Stimulated activated CD4-positive, alpha-beta T cell treated with anti-CD3 and anti-CD28 coated beads, Interleukin-4, amount 100 ng/mL, for 4 hours (primary cell): ENCODE measurements around the gene AZU1.

Experiments used
- DNase-seq, 2 experiments: peaks; one replicate each; pipeline ENCODE4 v3.0.0-alpha.2; 2020

The AZU1 gene

DNA sequence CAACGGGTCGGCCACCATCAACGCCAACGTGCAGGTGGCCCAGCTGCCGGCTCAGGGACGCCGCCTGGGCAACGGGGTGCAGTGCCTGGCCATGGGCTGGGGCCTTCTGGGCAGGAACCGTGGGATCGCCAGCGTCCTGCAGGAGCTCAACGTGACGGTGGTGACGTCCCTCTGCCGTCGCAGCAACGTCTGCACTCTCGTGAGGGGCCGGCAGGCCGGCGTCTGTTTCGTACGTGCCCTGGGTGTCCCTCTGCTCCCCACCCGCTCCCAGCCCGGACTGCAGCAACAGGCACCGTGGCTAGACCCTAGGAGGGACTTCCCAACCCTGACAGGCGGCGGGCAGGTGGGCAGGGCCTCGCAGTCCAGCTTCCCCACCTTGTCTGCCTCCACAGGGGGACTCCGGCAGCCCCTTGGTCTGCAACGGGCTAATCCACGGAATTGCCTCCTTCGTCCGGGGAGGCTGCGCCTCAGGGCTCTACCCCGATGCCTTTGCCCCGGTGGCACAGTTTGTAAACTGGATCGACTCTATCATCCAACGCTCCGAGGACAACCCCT, 28.0 kb downstream of the AZU1 start:
- no peak for DNase-seq

DNA sequence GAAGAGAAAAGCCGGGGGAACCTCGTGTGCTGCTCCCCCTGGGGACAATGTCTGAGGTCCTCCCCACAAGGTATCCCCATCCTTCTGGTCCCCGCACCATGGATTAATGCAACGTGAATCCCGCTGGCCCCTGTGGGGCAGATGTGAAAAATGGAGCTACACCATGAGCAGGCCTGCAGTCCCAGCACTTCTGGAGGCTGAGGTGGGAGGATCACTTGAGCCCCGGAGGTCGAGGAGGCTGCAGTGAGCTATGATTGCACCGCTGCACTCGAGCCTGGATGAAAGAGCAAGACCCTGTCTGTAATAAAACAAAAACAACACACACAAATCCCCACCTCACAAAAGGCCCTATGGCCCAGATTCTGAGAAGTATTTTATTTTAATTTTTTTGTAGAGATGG, 30.6 kb downstream of the AZU1 start:
- DNase-seq, result no peak

DNA sequence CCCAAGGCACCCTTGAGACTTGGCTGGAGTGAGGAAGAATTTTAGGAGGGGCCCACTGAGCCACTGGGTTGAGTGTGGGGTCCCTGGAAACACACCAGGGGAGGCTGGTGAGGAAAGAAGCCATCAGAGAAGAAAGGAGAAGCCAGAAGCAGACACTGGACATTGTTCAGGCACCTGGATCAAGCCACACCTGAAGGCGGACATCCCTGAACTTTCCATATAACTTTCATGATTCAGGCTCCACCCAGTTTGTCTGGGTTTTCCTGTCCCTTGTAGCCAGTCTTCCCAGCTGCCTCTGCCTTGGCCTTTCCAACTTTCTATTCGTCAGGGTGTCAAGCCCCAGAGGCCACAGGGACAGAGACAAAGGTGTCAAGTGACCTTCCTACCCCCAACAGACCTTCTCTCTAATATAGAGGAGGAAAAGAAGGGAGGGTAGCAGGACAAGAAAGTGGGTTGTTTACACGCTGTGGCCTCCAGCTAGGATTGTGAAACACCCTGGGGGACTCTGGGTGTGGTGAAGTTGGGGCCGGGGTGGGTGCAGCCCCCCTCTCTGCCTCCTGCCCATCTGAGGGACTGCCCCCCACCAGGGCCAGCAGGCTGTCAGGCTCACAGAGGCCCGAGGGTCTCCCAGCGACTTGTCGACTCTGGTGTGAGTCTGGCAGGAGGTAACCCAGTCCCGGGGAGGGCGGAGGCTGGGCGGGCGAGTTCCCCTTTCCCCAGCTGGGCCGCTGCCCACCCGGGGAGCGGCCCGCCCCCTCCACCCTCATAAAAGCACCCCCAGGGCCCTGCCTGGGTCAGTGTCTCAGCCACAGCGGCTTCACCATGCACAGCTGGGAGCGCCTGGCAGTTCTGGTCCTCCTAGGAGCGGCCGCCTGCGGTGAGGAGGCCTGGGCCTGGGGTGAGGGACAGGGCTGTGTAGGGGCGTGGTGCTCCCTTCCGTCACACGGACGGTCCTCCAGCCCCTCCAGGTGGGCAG, 31.5 kb downstream of the AZU1 start, which contains the start of gene CFD:
Gene CFD, plus strand, starts transcription at position 797 of the 976 bp plus-strand sequence. Its CDS starts 26 bp downstream, at position 823.
- no peak for DNase-seq

DNA sequence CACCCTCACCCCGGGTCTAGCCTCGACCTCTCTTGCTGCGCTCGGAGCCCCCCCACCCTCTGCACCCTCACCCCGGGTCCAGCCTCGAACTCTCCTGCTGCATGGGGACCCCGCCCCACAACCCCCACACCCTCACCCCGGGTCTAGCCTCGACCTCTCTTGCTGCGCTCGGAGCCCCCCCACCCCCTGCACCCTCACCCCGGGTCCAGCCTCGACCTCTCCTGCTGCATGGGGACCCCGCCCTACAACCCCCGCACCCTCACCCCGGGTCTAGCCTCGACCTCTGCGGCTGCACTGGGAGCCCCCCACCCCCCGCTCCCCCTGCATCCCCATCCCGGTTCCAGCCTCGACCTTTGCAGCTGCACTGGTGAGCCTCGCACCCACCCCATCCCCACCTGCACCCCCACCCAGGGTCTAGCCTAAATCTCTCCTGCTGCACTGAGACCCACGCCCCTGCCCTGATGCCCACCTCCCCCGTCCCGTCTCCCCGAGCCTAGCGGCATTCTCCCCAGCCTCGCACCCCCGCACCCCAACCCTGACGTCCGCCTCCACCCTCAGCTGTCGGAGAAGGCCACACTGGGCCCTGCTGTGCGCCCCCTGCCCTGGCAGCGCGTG, 33.6 kb downstream of the AZU1 start:
- no peak for DNase-seq

DNA sequence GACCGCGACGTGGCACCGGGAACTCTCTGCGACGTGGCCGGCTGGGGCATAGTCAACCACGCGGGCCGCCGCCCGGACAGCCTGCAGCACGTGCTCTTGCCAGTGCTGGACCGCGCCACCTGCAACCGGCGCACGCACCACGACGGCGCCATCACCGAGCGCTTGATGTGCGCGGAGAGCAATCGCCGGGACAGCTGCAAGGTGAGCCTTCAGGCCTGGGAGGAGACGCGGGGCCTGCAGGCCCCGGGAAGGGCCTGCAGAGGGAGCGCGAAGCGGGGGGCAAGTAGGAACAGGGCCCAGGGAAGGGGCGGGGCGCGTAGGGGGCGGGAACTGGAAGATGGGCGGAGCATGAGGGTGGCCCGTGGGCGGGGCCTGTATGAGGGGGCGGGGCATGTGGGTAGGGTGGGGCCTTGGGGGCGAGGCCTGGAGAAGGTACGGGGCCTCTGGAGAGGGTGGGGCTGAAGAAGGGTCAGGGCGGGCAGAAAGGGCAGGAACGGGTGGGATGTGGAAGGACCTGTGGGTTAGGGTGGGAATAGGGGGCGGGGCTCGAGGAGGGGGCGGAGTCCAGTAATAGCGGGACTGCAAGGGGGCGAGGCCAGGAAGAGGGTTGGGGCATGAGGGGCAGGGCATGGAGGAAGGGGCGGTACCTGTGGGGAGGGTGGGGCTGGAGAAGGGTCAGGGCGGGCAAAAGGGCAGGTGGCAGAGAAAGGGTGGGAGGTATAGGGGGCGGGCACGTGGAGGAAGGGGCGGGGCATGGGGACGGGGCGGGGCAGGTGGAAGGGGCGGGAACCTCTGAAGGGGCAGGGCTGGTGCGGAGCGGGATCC, 34.3 kb downstream of the AZU1 start:
- DNase-seq, result peak; percentile 46 to 61

DNA sequence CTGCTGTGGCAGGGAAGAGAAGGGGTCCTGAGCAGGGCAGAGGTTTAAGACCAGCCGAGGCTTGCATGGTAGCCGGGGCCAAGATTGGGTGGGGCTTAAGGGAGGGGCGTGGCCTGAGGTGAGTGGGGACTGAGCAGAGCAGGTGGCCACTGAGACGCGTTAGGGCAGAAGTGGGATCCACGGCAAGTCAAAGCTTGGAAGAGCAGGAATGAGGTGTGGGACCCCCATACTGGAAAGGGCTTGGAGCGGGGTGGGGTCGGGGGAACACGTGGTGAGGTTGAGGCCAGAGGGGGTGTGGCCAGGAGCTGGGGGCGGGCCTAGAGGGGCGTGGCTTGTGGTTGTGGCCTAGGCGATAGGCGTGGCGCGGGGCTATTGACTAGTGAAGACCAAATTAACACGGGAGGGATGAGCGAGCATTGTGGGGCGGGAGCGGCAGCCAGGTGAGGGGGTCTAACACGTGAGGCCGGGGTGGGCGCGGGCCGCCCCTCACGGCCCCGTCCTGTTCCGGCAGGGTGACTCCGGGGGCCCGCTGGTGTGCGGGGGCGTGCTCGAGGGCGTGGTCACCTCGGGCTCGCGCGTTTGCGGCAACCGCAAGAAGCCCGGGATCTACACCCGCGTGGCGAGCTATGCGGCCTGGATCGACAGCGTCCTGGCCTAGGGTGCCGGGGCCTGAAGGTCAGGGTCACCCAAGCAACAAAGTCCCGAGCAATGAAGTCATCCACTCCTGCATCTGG, 35.1 kb downstream of the AZU1 start:
- DNase-seq, result peak; percentile 69 to 71

DNA sequence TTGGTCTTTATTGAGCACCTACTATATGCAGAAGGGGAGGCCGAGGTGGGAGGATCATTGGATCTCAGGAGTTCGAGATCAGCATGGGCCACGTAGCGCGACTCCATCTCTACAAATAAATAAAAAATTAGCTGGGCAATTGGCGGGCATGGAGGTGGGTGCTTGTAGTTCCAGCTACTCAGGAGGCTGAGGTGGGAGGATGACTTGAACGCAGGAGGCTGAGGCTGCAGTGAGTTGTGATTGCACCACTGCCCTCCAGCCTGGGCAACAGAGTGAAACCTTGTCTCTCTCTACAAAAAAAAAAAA, 35.6 kb downstream of the AZU1 start:
- no peak for DNase-seq

DNA sequence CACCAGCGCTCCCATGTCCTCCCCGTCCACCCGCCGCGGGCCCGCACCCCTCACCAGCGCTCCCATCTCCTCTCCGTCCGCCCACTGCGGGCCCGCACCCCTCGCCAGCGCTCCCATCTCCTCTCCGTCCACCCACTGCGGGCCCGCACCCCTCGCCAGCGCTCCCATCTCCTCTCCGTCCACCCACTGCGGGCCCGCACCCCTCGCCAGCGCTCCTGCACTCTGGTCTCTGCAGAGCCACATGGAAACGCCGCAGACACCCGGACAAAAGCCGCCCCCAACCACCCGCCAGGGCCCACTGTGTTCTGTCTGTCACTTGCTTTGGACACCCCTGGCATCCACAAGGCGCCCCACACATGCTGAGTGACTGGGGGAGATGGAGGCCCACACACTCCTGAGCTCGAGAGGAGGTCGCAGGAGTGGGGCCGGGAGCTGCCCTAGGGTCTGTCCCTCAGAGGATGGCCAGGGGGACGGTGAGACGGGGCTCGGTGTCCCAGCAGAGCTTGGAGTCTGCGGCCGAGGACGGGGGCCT, 39.2 kb downstream of the AZU1 start:
- no peak for DNase-seq

DNA sequence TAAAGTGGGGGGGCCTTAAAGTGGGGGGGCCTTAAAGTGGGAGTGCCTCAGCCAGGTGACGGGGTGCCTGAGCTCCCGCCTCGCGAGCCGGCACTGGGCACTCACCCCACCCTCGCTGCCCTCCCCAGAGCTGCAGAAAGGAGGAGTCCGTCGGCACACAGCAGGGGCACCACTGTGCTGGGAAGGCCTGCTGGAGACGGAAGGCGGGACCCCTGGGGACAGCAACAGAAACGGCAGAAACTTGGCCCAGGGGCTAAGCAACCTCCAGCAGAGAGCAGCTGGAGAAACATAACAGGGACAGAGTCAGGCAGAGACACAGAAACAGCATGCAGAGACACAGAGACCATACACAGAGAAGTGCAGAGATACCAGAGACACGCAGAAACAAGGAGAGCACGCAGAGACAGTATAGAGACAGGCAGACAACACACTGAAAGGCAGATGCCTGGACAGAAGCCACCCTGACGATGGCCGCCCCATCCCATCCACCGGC, 39.7 kb downstream of the AZU1 start:
- DNase-seq, result no peak

DNA sequence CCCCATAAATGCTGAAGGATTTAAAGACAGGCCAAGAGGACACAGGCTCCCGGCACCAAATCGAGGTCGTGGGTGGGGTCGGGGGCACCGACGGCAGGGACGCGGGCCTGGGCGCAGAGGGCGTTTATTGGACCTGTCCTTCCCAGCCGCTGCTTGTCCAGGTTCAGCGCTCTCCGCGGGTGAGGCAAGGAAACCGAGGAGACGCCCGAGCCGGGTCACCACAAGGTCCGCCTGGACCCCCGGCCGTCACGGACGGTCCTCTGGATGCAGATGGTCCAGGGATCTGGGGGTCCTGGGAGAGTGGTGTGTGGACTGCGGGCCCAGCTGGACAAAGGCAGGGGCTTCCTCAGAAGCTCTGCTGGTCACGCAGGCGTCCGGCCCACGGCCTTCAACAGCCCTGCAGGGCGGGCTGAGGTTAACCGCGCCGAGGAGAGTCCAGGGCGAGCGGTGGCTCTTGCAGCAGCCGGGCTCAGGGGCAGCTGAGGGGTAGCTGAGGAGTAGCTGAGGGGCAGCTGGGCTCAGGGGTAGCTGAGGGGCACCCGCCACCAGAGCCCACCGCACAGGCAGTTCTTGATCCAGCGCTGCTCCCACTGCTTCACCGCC, 40.3 kb downstream of the AZU1 start:
- no peak for DNase-seq

DNA sequence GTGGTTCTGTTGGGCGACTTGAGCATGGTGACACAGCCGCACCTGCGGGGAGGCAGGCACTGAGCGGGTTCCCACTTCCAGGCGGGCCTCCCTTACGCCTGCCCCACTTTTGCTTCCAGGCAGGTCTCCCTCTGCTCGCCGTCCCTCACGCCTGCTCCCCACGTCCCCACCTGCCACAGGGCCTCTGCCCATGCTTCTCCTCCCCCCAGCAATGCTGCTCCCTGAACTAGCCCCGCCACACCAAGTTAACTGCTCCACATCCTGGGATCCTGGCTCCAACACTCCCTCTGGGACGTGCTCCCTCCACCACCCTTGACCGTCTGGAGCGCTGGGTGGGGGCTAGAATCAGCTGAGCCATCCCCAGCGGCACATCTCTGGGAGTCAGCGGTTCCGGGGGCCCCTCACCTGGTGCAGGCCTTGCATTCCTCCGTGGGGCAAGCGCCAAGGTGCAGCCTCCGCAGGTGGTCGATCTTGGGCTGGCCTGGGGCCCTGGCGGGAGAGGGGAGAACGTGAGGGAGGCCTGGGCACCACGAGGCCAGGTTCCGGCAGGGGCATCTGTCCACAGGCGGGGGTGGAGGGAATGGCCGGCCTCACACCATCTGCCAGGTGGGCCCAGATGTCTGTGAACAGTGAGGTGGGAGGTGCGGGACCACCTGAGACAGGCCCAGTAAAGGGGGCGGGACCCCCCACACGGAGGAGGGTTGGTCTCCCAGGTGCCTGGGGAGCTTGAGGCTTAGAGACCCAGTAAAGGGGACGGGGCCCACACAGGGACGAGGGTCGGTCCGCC, 41.0 kb downstream of the AZU1 start:
- DNase-seq, result no peak

DNA sequence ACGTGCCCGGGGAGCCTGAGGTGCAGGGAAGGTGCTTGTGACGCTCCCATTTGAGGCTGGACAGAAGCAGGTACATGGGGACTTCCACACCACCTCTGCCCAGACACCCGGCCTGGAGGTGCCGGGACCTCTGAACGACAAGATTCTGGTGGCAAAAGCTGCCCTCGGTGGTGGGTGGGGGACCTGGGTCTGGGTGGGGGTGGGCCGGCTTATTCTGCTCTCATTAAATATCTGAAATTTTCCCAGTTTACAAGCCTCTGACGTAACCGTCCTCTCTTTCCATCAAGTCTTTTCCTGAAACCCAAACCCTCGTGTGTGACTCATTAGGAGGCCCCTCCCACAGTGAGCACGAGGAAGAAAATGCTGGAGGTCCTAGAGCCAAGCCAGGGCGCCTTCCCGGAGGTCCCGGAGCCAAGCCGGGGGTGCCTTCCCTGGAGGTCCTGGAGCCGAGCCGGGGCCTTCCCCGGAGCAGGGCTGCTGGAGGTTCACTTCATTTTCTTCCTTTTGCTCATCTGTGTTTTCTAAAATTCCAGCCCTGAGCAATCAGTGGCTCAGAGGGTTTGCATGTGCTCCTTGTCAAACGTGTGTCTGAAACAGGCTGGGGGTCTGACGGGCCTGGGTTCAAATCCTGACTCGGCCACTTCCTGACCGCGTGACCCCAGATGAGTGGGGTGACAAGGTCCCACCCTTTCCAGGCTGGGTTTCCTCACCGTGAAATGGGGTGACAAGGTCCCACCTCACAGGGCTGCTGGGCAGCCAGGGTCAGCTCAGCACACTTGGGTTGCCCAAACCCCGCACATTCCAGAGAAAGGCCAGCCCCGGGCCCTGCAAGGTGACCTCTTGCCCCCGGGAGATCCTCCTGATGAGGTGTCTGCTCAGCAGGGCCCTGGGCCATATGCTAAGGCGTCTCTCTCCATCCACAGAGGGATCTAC, 41.9 kb downstream of the AZU1 start:
- DNase-seq, result no peak

DNA sequence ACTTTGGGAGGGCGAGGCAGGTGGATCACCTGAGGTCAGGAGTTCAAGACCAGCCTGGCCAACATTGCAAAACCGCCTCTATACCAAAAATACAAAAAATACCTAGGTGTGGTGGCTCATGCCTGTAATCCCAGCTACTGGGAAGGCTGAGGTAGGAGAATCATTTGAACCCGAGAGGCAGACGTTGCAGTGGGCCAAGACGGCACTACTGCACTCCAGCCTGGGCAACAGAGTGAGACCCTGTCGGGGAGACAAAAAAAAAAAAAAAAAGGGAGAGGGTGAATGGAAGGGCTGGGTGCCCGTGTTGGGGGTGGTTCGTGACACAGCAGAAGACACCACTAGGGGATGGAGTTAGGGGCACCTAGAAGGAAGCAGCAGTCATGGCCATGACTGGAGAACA, 42.7 kb downstream of the AZU1 start:
- DNase-seq, result no peak

DNA sequence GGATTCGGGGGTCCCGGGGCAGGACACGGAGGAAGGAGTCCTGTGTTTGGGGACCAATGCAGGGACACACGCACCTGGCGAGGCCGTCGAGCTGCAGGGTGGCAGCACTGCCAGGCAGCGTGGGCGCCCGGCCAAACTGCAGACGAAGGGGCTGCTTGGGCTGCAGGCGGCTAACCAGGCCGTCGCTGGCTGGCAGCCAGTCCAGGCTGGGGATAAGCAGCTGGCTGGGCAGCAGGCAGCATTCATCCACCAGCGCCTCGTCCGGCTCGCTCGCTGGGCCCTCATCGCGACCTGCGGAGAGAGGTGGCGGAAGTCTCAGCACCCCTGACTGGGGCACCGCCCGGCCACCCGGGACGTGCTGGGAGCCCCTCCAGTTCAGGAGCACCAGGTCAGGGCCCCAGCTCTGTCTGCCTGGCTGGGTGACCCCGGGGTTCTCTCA, 43.3 kb downstream of the AZU1 start:
- no peak for DNase-seq

DNA sequence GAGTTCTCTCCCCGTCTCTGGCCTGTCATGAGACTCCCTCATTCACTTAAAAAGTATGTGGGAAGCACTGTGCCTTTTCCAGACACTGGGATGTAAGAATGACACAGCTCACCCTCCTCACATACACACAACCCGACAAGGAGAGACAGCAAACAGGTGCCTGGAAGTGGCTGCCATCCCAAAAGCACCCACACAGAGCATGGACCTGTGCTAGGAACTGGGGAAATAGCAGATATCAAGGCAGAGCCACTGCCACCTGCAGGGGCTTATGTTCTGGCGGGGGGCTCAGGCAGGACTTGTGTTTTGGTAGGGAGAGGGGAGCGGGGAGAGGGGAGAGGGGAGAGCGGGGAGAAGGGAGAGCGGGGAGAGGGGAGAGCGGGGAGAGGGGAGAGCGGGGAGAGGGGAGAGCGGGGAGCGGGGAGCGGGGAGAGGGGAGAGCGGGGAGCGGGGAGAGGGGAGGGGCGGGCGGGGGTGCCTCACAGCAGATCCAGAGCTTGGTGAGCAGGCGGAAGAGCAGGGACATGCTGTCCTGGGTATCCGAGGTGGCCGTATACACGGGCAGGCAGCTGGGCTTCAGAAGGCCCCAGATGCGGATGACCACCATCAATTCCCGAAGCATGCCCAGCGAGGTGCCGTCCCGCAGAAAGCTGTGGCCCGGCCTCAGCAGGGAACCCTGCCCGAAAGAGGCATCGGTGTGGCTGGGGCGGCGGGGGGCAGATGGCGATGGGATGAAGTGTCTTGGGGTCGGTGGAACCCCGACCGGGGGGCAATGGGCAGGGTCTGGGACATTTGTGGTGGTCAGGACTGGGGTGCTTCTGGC, 44.0 kb downstream of the AZU1 start:
- DNase-seq, result peak in 1 of 2 experiments; percentile 17

DNA sequence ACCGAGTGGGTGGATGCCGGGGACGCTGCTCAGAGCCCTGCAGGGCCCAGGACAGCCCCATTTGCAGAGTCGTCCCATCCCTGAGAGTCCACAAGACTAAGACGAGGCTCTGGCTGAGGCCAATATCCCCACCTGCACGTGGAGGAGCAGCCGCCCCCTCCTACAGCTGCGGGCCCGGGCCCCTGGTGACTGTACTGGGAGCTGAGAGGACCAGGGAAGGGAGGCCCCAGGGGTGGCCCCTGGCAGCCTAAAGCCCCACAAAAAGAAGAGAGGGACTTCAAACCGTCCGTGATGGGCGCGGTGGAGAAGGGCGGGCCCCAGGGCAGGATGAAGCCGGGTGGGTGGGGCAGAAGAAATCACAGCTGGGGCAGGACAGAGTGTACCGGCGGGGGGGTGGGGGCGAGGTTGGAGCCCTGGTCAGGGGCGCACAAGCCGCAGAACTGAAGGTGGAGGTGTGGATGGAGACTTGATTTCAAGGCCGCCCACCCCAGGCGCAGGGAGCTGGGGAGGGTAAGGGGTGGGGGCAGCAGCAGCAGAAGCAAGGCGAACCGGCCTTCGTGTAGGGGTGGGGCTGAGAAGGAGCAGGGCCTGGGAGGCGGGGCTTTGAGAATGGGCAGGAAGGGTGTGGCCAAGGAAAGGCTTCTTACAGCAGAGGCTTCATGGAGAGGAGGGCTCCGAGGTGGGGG, 44.8 kb downstream of the AZU1 start:
- DNase-seq, result peak; percentile 62 to 78

DNA sequence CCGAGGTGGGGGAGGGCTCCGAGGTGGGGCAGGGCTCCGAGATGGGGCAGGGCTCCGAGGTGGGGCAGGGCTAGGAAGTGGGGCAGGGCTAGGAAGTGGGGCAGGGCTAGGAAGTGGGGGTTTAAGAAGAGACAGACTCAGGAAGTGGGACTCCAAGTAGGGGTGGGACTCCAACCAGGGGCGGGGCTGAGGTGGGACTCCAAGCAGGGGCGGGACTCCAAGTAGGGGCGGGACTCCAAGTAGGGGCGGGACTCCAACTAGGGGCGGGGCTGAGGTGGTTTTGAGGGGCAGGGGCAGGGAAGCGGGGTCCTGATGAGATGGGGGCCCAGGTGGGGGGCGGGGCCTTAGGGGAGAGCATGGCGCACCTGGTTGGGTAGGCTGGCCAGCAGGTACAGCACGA, 45.4 kb downstream of the AZU1 start:
- DNase-seq, result peak; percentile 33 to 54

DNA sequence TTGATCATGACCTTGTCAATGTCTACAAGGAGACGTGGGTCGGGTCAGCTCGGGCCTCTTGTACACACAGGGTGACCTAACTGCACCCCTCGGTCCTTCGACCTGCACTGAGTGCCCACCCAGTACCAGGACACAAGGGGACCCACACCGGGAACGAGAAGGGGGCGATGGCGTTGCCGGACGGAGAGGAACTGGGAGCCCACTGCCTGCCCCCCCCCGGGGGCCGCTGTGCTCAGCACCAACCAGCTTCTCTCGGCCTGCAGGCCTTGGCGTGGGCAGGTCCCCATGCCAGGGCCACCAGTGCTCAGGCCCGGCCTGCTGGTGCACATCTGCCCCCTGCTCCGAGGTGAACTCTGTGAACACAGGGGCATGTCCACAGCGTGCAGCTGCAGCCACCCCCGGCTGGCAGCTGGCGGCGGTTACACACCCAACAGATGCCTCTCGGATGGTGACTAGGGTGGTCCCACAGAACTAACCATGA, 46.0 kb downstream of the AZU1 start:
- no peak for DNase-seq
